OCI-LY1 (cell line): ENCODE results near the gene GBF1.

Source experiments
- EZH2 ChIP-seq: fragments of 200-600 bp; sonication (generic), shearing (Covaris generic); IDR thresholded peaks from 2 replicates; pipeline ENCODE4 v1.8.0; 2017; ENCODE audit warnings: borderline replicate concordance, mixed run types, mild to moderate bottlenecking, antibody characterized with exemption, low read length, moderate library complexity, mixed read lengths
- TF ChIP-seq, protein P1 (sequence below): fragments of 200-600 bp; sonication (generic), shearing (Covaris generic); IDR thresholded peaks from 2 replicates; pipeline ENCODE4 v1.5.1; 2017; ENCODE audit warnings: mild to moderate bottlenecking, antibody characterized with exemption, low read length, moderate library complexity, mixed read lengths

DNA sequence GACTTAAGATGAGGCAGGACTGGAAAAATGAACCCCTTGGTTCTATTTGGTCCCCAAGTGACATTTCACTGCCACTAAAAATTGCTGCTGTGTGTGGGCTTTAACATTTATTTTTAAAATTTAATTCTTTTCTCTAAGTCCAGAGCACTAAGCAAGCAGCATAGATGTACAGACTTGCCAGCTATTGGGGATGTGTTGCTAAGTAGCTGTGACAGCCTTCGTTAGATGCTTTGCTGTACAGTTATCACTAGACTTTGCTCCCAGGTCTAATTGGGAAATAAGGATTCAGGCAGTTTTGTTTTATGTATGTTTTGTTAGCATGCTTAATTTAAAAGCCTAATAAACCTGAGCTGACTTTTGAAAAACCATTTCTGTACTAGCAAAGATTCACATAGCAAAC is 51.8 kb downstream of the GBF1 start:
- TF ChIP-seq, protein P1, sequence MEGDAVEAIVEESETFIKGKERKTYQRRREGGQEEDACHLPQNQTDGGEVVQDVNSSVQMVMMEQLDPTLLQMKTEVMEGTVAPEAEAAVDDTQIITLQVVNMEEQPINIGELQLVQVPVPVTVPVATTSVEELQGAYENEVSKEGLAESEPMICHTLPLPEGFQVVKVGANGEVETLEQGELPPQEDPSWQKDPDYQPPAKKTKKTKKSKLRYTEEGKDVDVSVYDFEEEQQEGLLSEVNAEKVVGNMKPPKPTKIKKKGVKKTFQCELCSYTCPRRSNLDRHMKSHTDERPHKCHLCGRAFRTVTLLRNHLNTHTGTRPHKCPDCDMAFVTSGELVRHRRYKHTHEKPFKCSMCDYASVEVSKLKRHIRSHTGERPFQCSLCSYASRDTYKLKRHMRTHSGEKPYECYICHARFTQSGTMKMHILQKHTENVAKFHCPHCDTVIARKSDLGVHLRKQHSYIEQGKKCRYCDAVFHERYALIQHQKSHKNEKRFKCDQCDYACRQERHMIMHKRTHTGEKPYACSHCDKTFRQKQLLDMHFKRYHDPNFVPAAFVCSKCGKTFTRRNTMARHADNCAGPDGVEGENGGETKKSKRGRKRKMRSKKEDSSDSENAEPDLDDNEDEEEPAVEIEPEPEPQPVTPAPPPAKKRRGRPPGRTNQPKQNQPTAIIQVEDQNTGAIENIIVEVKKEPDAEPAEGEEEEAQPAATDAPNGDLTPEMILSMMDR = no peak
- no peak for TF ChIP-seq EZH2
